GM23338 (cell line): ENCODE results near the gene THSD8. TPM values are rescaled to one million over a fixed set of nuclear protein-coding genes. Genes with fewer than 3 reads are reported as not detected.
"Not testable (repeated sequence)": the region's sequence is repeated elsewhere in the genome, so short reads cannot be mapped to it uniquely, and the experiment has no call there.

Experiments
- ATAC-seq: fragments of 200-7000 bp; cut with Tn5 transposase; 3 replicates; pipeline ENCODE4 v1.9.1; 2020
- DNase-seq: peaks from one replicate; pipeline ENCODE4 v3.0.0-alpha.2; 2015; ENCODE audit warnings: low spot score
- H2AFZ ChIP-seq: fragments of 200-600 bp; sonication (generic); 2 replicates; pipeline ENCODE4 v1.8.0; 2016; ENCODE audit warnings: antibody characterized with exemption, mild to moderate bottlenecking, moderate library complexity
- H3F3A ChIP-seq: fragments of 200-600 bp; sonication (generic); replicated peaks from 2 replicates; pipeline ENCODE4 v1.8.0; 2017; ENCODE audit warnings: antibody characterized with exemption, mixed run types, low read depth
- H3K27ac ChIP-seq: fragments of 200-600 bp; sonication (generic); 2 replicates; pipeline ENCODE4 v1.6.1; 2016; ENCODE audit warnings: low read depth
- H3K27me3 ChIP-seq: fragments of 200-600 bp; sonication (generic); 2 replicates; pipeline ENCODE4 v1.8.0; 2016; ENCODE audit warnings: mild to moderate bottlenecking, mixed run types, moderate library complexity; ENCODE audit not compliant: insufficient read depth
- H3K36me3 ChIP-seq: fragments of 200-600 bp; sonication (generic); 2 replicates; pipeline ENCODE4 v1.8.0; 2016; ENCODE audit warnings: mild to moderate bottlenecking; ENCODE audit not compliant: insufficient read depth
- H3K4me1 ChIP-seq: fragments of 200-600 bp; sonication (generic); 2 replicates; pipeline ENCODE4 v1.8.0; 2016; ENCODE audit warnings: mild to moderate bottlenecking, moderate library complexity; ENCODE audit not compliant: insufficient read depth
- H3K4me2 ChIP-seq: fragments of 200-600 bp; sonication (generic); 2 replicates; pipeline ENCODE4 v1.7.1; 2017; ENCODE audit warnings: mixed run types
- H3K4me3 ChIP-seq: fragments of 200-600 bp; sonication (generic); 2 replicates; pipeline ENCODE4 v1.6.1; 2016; ENCODE audit warnings: mixed run types
- H3K79me2 ChIP-seq: fragments of 200-600 bp; sonication (generic); replicated peaks from 2 replicates; pipeline ENCODE4 v1.8.0; 2017; ENCODE audit warnings: mild to moderate bottlenecking; ENCODE audit not compliant: insufficient read depth
- H3K9me2 ChIP-seq: fragments of 200-600 bp; sonication (generic); 2 replicates; pipeline ENCODE4 v1.8.0; 2017; ENCODE audit not compliant: insufficient read depth
- H4K20me1 ChIP-seq: fragments of 200-600 bp; sonication (generic); replicated peaks from 2 replicates; pipeline ENCODE4 v1.8.0; 2017; ENCODE audit warnings: mild to moderate bottlenecking; ENCODE audit not compliant: insufficient read depth
- H3K27ac Mint-ChIP-seq: 2 replicates; pipeline ENCODE4 v1.8.0; 2020; ENCODE audit warnings: inconsistent platforms, mild to moderate bottlenecking, moderate library complexity, mixed read lengths
- H3K27me3 Mint-ChIP-seq: 3 replicates; pipeline ENCODE4 v1.8.0; 2022; ENCODE audit warnings: low read depth, mild to moderate bottlenecking, moderate library complexity, mixed read lengths, inconsistent platforms; ENCODE audit not compliant: insufficient read depth, poor library complexity
- H3K36me3 Mint-ChIP-seq: 3 replicates; pipeline ENCODE4 v1.8.0; 2021; ENCODE audit warnings: low read depth, mild to moderate bottlenecking, inconsistent platforms, moderate library complexity, mixed read lengths
- H3K4me1 Mint-ChIP-seq: 3 replicates; pipeline ENCODE4 v1.8.0; 2020; ENCODE audit warnings: mild to moderate bottlenecking, inconsistent platforms, mixed read lengths
- H3K4me3 Mint-ChIP-seq: 3 replicates; pipeline ENCODE4 v1.8.0; 2021; ENCODE audit warnings: moderate library complexity, mild to moderate bottlenecking, inconsistent platforms, mixed read lengths
- H3K9me3 Mint-ChIP-seq: 3 replicates; pipeline ENCODE4 v1.8.0; 2020; ENCODE audit warnings: moderate library complexity, mild to moderate bottlenecking, inconsistent platforms, mixed read lengths
- CREB1 ChIP-seq: fragments of 250-450 bp; sonication (Bioruptor Pico); IDR thresholded peaks from 2 replicates; pipeline ENCODE4 v1.5.0; 2020; ENCODE audit warnings: low read depth, mild to moderate bottlenecking, moderate library complexity
- EZH2 ChIP-seq: fragments of 200-600 bp; sonication (generic); IDR thresholded peaks from one replicate; pipeline ENCODE4 v1.8.0; 2017; ENCODE audit warnings: antibody characterized with exemption, mild to moderate bottlenecking, low read depth; ENCODE audit not compliant: unreplicated experiment
- EZH2phosphoT487 ChIP-seq: fragments of 200-600 bp; sonication (generic); IDR thresholded peaks from one replicate; pipeline ENCODE4 v1.8.1; 2018; ENCODE audit warnings: antibody characterized with exemption; ENCODE audit not compliant: unreplicated experiment
- POLR2AphosphoS5 ChIP-seq: IDR thresholded peaks from 2 replicates; pipeline ENCODE4 v1.6.1; 2016; ENCODE audit warnings: antibody characterized with exemption, low read depth
- ZNF114 ChIP-seq: fragments of 250-450 bp; sonication (Bioruptor Pico); IDR thresholded peaks from 2 replicates; pipeline ENCODE4 v1.5.0; 2020; ENCODE audit warnings: mild to moderate bottlenecking, moderate library complexity
- ZNF331 ChIP-seq: fragments of 250-450 bp; sonication (Bioruptor Pico); IDR thresholded peaks from 2 replicates; pipeline ENCODE4 v1.5.0; 2020; ENCODE audit warnings: low read depth, mild to moderate bottlenecking, moderate library complexity
- polyA plus RNA-seq: library from polyadenylated mRNA; unstranded; fragments of >200 nt; fragmentation: Nextera tagmentation; extraction: Ambion mirVana; gene quantifications from 2 replicates; pipeline ENCODE4 v1.2.1, GENCODE V29; 2016
- total RNA-seq: library from RNA; depleted of rRNA; stranded (reverse); fragments of >200 nt; shearing (Covaris generic); gene quantifications from 2 replicates; pipeline ENCODE4 v1.2.3, GENCODE V29; 2014
- TF ChIP-seq, protein P1 (sequence below), 2 experiments: fragments of 200-600 bp in 1 of 2; sonication (generic) in 1 of 2; conservative IDR thresholded peaks; 2 replicates each; pipeline versions ENCODE4 v1.5.1 to v1.6.1; 2016 to 2017; ENCODE audit warnings: antibody characterized with exemption in 2 of 2, low read depth in 2 of 2, mild to moderate bottlenecking in 2 of 2, moderate library complexity in 1 of 2
- TF ChIP-seq, protein P2 (sequence below): IDR thresholded peaks from 2 replicates; pipeline ENCODE4 v1.6.1; 2016; ENCODE audit warnings: antibody characterized with exemption

THSD8 gene
- total and polyA plus RNA-seq, 2 experiments from 2014 or later = 0.38 to 38.5 TPM

DNA sequence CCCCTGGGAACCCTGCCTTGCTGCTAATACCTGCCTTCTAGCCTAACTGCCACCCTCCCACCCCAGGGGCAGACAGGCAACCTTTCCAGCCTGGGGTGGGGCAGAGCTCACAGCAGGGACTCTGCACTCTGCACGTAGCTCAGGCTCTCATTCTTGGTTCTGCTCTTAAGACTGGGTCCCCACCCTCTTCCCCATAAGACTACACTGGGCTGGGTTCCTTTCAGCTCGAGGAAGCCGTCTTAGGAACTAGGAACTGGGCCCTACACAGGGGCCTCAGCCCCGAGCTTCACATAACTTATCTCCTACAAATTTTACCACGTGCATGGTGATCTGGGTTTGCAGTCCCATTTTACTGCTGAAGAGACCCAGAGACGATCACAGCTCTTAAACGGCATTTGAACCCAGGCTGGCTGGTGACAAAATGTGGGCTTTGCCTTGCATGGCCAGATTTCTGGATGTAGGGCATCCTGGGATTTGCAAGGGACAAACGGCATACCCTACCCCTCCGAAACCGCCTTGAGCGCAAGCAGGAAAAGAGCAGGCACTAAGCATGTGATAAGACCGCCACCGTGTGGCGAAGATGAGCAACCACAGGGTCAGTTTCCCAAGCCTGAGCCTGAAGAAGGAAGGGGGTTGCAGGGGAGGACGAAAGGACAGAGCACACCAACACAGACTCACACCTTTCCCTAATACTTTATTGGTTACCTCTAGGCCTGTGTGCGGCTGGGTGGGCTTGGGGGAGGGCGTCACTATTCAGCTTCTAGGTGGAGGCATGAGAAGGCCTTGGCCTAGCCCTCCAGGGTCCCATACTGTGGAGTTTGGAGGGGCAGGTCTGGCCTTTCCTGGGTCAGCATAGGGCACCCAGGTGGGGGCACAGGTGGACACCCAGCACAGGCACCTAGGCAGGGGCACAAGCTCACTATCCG, 5.5 kb upstream of the THSD8 start:
- peaks cover 25% of the 10 kb centered on the region for H3K27me3 Mint-ChIP-seq
- peak overlapping the region; percentile 42 for H3K4me2 ChIP-seq
- no peak overlapping the region for H3K27ac ChIP-seq
- H3K4me1 Mint-ChIP-seq = peaks cover 21% of the 10 kb centered on the region
- peak overlapping the region; percentile 19; the same call in 1 of the 2 replicates for H3K27ac Mint-ChIP-seq
- DNase-seq (peak; percentile 96), ATAC-seq (peak; percentile 30)
- H3K9me2 ChIP-seq = no peaks in the 10 kb centered on the region
- H3K4me3 ChIP-seq = peak overlapping the region; percentile 6; the same call in 1 of the 2 replicates
- H4K20me1 ChIP-seq = no peaks in the 10 kb centered on the region
- H3K36me3 ChIP-seq = peaks cover 9% of the 10 kb centered on the region; the same call in 1 of the 2 replicates
- peaks cover 12% of the 10 kb centered on the region for H3K79me2 ChIP-seq
- peaks cover 24% of the 10 kb centered on the region for H3F3A ChIP-seq
- H3K4me3 Mint-ChIP-seq = peak overlapping the region; percentile 11; the same call in 1 of the 3 replicates
- H2AFZ ChIP-seq = no peak overlapping the region
- H3K36me3 Mint-ChIP-seq = peaks cover 49% of the 10 kb centered on the region
- peaks cover 3% of the 10 kb centered on the region; the same call in 2 of the 3 replicates for H3K9me3 Mint-ChIP-seq
- peaks cover 26% of the 10 kb centered on the region for H3K4me1 ChIP-seq
- H3K27me3 ChIP-seq = peaks cover 19% of the 10 kb centered on the region
- TF ChIP-seq ZNF114 (CRISPR knock-in tag) (no peak), POLR2AphosphoS5 (0 out of 2 replicates have a peak, but pooled peaks have one; percentile 48), CREB1 (CRISPR knock-in tag) (no peak), ZNF331 (CRISPR knock-in tag) (no peak), EZH2 (no peak), EZH2phosphoT487 (no peak)
- TF ChIP-seq, protein P1, sequence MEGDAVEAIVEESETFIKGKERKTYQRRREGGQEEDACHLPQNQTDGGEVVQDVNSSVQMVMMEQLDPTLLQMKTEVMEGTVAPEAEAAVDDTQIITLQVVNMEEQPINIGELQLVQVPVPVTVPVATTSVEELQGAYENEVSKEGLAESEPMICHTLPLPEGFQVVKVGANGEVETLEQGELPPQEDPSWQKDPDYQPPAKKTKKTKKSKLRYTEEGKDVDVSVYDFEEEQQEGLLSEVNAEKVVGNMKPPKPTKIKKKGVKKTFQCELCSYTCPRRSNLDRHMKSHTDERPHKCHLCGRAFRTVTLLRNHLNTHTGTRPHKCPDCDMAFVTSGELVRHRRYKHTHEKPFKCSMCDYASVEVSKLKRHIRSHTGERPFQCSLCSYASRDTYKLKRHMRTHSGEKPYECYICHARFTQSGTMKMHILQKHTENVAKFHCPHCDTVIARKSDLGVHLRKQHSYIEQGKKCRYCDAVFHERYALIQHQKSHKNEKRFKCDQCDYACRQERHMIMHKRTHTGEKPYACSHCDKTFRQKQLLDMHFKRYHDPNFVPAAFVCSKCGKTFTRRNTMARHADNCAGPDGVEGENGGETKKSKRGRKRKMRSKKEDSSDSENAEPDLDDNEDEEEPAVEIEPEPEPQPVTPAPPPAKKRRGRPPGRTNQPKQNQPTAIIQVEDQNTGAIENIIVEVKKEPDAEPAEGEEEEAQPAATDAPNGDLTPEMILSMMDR (conservative IDR thresholded peaks at IDR 0.05; ENCODE audit: low read depth in 2 of 2) = peak; percentile 88 to 100
- TF ChIP-seq, protein P2, sequence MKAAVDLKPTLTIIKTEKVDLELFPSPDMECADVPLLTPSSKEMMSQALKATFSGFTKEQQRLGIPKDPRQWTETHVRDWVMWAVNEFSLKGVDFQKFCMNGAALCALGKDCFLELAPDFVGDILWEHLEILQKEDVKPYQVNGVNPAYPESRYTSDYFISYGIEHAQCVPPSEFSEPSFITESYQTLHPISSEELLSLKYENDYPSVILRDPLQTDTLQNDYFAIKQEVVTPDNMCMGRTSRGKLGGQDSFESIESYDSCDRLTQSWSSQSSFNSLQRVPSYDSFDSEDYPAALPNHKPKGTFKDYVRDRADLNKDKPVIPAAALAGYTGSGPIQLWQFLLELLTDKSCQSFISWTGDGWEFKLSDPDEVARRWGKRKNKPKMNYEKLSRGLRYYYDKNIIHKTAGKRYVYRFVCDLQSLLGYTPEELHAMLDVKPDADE = 0 out of 2 replicates have a peak, but pooled peaks have one; percentile 48

DNA sequence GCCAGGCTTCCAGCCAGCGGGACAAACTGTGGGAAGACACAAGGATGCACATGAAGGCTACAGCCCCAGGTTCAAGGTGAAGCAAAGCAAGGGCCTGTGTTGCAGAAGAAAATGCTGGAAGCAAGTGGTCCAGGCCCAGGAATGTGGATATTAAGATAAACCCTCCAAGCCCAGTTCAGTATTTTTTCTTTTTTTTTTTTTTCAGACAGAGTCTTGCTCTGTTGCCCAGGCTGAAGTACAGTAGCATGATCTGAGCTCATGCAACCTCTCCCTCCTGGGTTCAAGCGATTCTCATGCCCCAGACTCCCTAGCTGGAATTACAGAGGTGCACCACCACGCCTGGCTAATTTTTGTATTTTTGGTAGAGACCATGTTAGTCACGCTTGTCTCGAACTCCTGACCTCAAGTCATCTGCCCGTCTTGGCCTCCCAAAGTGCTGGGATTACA, 4.7 kb upstream of the THSD8 start:
- Mint-ChIP-seq H3K27me3 (peaks cover 22% of the 10 kb centered on the region), H3K4me1 (peaks cover 22% of the 10 kb centered on the region)
- H3F3A ChIP-seq = peaks cover 26% of the 10 kb centered on the region

DNA sequence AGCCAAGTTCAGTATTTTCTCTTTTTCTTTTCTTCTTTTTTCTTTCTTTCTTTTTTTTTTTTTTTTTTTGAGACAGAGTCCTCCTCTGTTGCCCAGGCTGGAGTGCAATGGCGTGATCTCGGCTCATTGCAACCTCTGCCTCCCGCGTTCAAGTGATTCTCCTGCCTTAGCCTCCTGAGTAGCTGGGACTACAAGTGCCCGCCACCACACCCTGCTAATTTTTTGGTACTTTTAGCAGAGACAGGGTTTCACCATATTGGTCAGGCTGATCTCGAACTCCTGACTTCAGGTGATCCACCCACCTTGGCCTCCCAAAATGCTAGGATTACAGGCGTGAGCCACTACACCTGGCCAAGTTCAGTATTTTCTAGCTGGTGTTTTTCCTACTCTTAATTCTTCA, 4.3 kb upstream of the THSD8 start:
- not testable (repeated sequence) for H3K4me2 ChIP-seq, H3K27ac Mint-ChIP-seq, DNase-seq, H3K9me3 Mint-ChIP-seq, H3K4me3 Mint-ChIP-seq, ATAC-seq, H4K20me1 ChIP-seq, H3K4me3 ChIP-seq, H2AFZ ChIP-seq, H3K9me2 ChIP-seq, H3K27ac ChIP-seq, H3K36me3 ChIP-seq
- Histone ChIP-seq H3K79me2 (peaks cover 13% of the 10 kb centered on the region), H3K27me3 (peaks cover 12% of the 10 kb centered on the region), H3F3A (peaks cover 29% of the 10 kb centered on the region), H3K4me1 (peaks cover 26% of the 10 kb centered on the region)
- Mint-ChIP-seq H3K4me1 (peaks cover 26% of the 10 kb centered on the region), H3K27me3 (peaks cover 20% of the 10 kb centered on the region), H3K36me3 (peaks cover 49% of the 10 kb centered on the region)

More for the DNA sequence above, 4.7 kb upstream of the THSD8 start:
- Histone ChIP-seq H3K9me2 (no peaks in the 10 kb centered on the region), H3K27me3 (peaks cover 12% of the 10 kb centered on the region), H3K4me1 (peaks cover 26% of the 10 kb centered on the region), H3K79me2 (peaks cover 13% of the 10 kb centered on the region), H3K4me2 (no peak overlapping the region), H3K27ac (no peak overlapping the region), H2AFZ (no peak overlapping the region), H3K36me3 (peaks cover 9% of the 10 kb centered on the region; the same call in 1 of the 2 replicates), H3K4me3 (no peak overlapping the region), H4K20me1 (no peaks in the 10 kb centered on the region)
- no peak for DNase-seq
- Mint-ChIP-seq H3K36me3 (peaks cover 49% of the 10 kb centered on the region), H3K27ac (no peak overlapping the region), H3K4me3 (no peak overlapping the region), H3K9me3 (peaks cover 3% of the 10 kb centered on the region; the same call in 1 of the 3 replicates)
- no peak for ATAC-seq
- TF ChIP-seq POLR2AphosphoS5 = no peak
